ENCODE measurements around the gene ZNF841.
A peak's percentile ranks its signal among the peaks of the same experiment; 100 is the strongest.
"Not testable (repeated sequence)": the region's sequence is repeated elsewhere in the genome, so short reads cannot be mapped to it uniquely, and the experiment has no call there.

ZNF841 gene

GRCh38 chr19:52028027-52028779 lies 67.4 kb downstream of the ZNF841 start, which contains the start of gene ZNF614:
ZNF614 (minus strand) TSS chr19:52028379; CDS start chr19:52025745, 2,634 bp downstream.
- H3K4me3 ChIP-seq (ENCODE audit: low read depth, low read length), result peak within 1 kb of the TSS; percentile 60
- TF ChIP-seq CTCF (IDR thresholded peaks at IDR 0.05; ENCODE audit: borderline replicate concordance, insufficient read depth, low read depth, low read length), result no peak

- not testable (repeated sequence) for H3K4me3 ChIP-seq (ENCODE audit: low read depth, low read length)
Observed at GRCh38 chr19:52026255-52026990, 69.1 kb downstream of the ZNF841 start.

GRCh38 chr19:52024478-52024877 lies 71.1 kb downstream of the ZNF841 start:
- not testable (repeated sequence) for H3K4me3 ChIP-seq (ENCODE audit: low read depth, low read length)

- no peak for TF ChIP-seq CTCF (IDR thresholded peaks at IDR 0.05; ENCODE audit: borderline replicate concordance, insufficient read depth, low read depth, low read length)
- no peak overlapping the region for H3K4me3 ChIP-seq (ENCODE audit: low read depth, low read length)
Observed at GRCh38 chr19:52022193-52022592, 73.4 kb downstream of the ZNF841 start.

- no peak for TF ChIP-seq CTCF (IDR thresholded peaks at IDR 0.05; ENCODE audit: borderline replicate concordance, insufficient read depth, low read depth, low read length)
- H3K4me3 ChIP-seq (ENCODE audit: low read depth, low read length), result no peak overlapping the region
Observed at GRCh38 chr19:52020506-52020905, 75.1 kb downstream of the ZNF841 start.
